PFSK-1 (cell line): Measurements from ENCODE around the gene BTBD9.

Source experiments
- POLR2AphosphoS5 ChIP-seq: IDR thresholded peaks from 2 replicates; pipeline ENCODE4 v1.6.1; 2012; ENCODE audit warnings: low read depth, mild to moderate bottlenecking, control low read depth, low read length, moderate library complexity
- REST ChIP-seq, 2 experiments: IDR thresholded peaks; 2 replicates each; pipeline versions ENCODE4 v1.6.1 to v1.8.0; 2011 to 2012; ENCODE audit warnings: low read depth in 2 of 2, low read length in 2 of 2, control low read depth in 1 of 2, inconsistent platforms in 1 of 2, mild to moderate bottlenecking in 1 of 2, moderate library complexity in 1 of 2; ENCODE audit not compliant: insufficient read depth in 1 of 2
- SIN3A ChIP-seq: IDR thresholded peaks from 2 replicates; pipeline ENCODE4 v1.6.1; 2012; ENCODE audit warnings: mild to moderate bottlenecking, low read length, moderate library complexity, borderline replicate concordance; ENCODE audit not compliant: insufficient read depth
- TAF1 ChIP-seq: IDR thresholded peaks from 2 replicates; pipeline ENCODE4 v1.6.1; 2012; ENCODE audit warnings: low read length, control low read depth, borderline replicate concordance; ENCODE audit not compliant: insufficient read depth

GRCh38 chr6:38467566-38467965 is 172.2 kb downstream of the BTBD9 start:
- TF ChIP-seq SIN3A: no peak
- no peak for TF ChIP-seq POLR2AphosphoS5
- no peak for TF ChIP-seq REST (IDR thresholded peaks at IDR 0.05; ENCODE audit: insufficient read depth in 1 of 2, low read depth in 2 of 2, low read length in 2 of 2)
- no peak for TF ChIP-seq TAF1
